Stimulated activated CD4-positive, alpha-beta T cell treated with anti-CD3 and anti-CD28 coated beads, Interleukin-4, amount 100 ng/mL, for 1 hour (primary cell): ENCODE results near the gene RTP3.
"Not testable (repeated sequence)": the region's sequence is repeated elsewhere in the genome, so short reads cannot be mapped to it uniquely, and the experiment has no call there.

ENCODE experiments used
- DNase-seq: peaks from one replicate; pipeline ENCODE4 v3.0.0-alpha.2; 2020

RTP3 gene

DNA sequence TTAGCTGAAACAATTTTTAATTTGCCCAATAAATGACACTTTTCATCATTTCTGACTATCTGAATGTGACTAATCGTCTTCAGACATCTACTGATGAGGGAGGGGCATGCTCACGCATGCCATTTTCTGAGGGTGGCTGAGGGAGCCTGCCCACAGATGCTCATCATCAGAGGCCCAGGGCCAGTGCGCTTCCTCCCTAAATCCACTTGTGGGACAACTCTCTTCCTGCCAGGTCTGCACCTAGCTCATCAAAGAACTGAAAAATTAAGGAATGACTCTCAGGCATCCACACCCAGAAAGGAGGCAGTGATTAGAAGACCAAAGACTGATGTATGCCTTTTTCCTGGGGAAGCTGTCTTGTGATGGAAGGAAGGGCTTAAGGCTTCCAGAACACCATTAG lies 22.8 kb downstream of the RTP3 start:
- DNase-seq: no peak

DNA sequence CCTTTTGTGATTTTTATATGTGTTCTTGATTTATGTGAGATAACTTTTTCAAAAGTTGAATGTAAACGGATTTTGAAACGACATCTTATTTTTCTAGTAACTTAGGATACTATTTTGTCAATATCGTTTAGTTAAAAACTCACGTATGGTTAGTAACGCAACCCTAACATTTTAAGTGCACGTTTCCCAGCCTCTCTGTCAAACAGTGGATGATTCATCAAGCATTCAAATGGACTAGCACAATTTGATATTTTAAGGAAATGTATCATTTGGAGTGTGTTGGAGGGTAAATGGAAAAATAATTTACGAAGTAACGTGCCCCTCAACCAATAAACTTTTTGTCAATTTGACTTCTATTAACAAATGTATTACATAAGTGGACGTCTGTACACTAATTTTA lies 23.3 kb downstream of the RTP3 start:
- DNase-seq: no peak

- not testable (repeated sequence) for DNase-seq
These were observed 24.4 kb downstream of the RTP3 start for GRCh38 chr3:46522201-46522600.

- no peak for DNase-seq
These were observed 25.8 kb downstream of the RTP3 start for GRCh38 chr3:46523556-46523955.

DNA sequence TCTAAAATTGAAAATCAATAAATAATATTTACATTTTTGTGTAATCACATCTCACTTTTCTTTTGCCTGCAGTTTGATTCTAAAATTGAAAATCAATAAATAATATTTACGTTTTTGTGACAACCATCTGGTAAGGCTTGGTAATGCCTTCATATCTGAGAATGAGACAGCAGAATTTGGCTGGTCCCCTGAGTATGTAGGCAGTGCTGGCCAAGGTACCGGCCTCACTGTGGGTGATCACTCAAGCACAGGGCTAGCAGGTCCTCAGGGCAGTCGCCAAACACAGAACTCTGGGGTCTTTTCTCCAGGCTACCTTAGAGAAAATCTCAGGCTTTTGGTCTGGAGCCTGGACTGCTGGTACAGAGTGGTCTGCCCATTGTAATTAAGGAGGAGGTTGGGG lies 26.2 kb downstream of the RTP3 start:
- no peak for DNase-seq

- no peak for DNase-seq
These were observed 27.1 kb downstream of the RTP3 start for GRCh38 chr3:46524832-46525231.

DNA sequence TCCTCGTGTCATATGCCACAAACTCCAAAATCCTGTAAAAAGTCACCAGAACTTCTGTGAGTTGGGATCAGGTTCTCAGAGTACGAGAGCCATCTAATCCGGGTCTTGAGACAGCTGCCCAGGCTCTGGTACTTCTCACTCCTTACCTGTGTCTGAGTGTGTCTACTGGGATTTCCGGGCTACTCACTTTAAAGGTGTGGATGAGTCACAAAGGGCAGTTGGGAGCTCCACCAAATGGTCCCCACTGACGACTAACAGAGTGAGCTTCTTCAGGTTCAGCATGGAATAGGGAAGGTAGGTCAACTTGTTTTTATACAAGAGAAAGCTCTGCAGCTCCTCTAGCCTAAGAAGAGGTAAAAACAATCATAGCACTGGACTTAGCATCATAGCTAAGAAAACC lies 29.5 kb downstream of the RTP3 start:
- no peak for DNase-seq

- no peak for DNase-seq
These were observed 35.3 kb downstream of the RTP3 start for GRCh38 chr3:46533091-46533490.

DNA sequence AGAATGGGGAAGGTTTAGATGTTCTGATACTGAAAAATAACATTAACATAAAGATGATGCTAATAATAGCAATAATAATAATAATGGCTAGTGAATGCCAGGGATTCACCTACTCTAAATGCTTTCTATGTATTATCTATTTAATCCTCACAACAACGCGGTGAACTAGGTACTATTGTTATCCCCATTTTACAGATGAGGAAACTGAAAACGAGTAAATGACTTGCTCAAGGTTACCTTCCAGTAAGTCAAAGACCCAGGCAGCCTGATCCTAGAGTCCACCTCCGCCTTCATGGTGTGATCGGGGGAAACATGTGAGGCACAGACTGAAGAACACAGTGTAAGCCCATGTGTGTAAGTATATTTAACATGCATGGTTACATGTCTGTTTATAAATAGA lies 38.0 kb downstream of the RTP3 start:
- DNase-seq: no peak

DNA sequence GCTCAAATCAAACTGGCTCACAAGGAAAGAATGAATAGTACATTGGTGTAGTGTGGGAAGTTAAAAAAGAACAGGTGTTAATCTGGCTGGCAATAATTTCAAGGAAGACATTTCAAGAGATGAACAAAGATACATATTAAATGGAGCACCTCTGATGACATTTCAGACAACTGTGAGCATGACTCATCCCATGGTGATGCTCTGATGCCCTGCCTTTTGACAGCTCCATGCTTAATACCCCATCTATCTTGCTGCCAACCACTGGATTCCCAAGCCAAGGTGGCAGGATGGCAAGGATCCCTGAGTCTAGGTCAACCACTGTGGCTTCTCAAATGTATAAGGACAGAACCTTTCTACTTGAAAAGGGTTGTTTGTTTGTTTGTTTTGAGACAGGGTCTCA lies 39.0 kb downstream of the RTP3 start:
- DNase-seq: no peak

GRCh38 chr3:46537316-46537715 lies 39.5 kb downstream of the RTP3 start:
- no peak for DNase-seq

GRCh38 chr3:46537779-46538178 lies 40.0 kb downstream of the RTP3 start:
- DNase-seq: no peak

- DNase-seq: not testable (repeated sequence)
These were observed 40.6 kb downstream of the RTP3 start for GRCh38 chr3:46538425-46538802.

DNA sequence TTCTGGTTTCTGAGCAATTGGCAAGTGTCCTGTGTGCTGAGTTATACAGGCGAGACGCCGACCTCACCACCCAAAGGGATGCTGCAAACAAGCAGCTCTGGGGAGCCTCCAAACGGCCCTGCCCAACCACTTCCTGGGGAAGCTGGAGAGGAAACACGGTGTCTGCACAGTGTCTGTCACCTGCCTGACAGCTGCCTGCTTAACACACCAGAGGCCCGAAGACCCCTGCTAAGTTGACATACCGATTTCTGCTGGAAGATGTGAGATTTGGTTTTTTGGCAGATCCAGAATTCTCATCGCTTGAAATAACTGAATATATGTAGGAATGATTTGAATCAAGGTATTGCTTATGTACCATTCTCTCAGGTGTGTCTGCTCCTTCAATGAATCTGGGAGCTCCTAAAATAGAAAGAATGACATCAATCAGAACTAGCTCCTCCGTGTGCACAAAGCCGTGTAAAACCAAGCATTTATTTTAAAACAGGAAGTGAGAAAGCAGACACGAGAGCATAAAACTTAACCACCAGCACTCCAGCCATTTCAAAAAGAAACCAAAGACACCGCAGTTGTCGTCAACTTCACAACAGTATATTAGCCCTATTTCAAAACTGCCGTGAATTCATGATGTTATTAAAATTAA lies 41.1 kb downstream of the RTP3 start:
- peak; percentile 59 for DNase-seq

DNA sequence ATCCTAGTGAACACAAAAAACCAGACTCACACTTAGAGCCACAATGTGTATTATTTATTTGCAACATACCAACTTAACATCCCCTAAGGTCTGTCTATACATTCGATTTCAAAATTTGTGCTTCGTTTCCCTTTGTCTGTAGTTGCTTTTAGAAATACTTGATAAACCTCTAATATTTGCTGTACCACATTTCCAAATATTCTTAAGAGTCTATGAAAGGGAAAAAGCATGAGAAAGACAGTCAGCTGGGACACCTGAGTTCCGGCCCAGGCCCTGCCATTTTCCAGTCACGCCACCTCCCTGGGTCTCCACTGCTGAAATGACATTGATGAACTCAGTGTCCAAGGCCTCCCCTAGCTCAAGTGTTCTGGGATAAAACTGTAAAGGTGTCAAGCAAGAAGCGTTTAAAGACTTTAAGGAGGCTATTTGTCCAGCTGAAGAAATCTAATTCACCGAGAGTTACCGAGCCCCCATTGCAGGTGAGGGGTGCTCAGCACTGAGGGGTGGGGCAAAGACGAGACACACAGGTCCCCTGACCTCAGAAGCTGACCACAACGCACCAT lies 41.7 kb downstream of the RTP3 start:
- no peak for DNase-seq

- DNase-seq: no peak
These were observed 42.8 kb downstream of the RTP3 start for GRCh38 chr3:46540550-46540949.

GRCh38 chr3:46541835-46542234 lies 44.1 kb downstream of the RTP3 start:
- DNase-seq: no peak

DNA sequence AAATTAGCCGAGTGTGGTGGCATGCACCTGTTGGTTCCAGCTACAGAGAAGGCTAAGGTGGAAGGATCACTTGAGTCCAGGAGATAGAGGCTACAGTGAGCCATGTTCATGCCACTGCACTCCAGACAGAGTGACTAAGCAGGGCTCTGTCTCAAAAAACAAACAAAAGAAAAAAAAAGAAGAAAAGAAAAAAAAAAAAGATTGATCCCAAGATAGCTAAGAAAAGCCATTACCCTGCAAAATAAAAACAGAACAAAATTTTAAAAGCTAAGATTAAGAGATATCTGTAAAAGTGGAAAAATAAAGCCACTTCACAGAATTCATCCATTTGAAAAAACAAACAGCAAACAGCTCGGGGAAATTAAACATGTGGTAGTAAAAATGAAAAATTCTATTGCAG lies 44.6 kb downstream of the RTP3 start:
- no peak for DNase-seq

GRCh38 chr3:46542801-46543201 lies 45.0 kb downstream of the RTP3 start:
- no peak for DNase-seq

- DNase-seq: no peak
These were observed 47.2 kb downstream of the RTP3 start for GRCh38 chr3:46544771-46545503.

GRCh38 chr3:46545818-46546630 lies 48.2 kb downstream of the RTP3 start:
- DNase-seq: no peak

GRCh38 chr3:46546896-46547440 lies 49.2 kb downstream of the RTP3 start:
- DNase-seq: no peak

GRCh38 chr3:46548611-46549010 lies 50.8 kb downstream of the RTP3 start:
- not testable (repeated sequence) for DNase-seq
